ENCODE results near the gene RNLS.

Gene RNLS

GRCh38 chr10:88473989-88474883 is 108.9 kb downstream of the RNLS start:
- DNase-seq = no peak

GRCh38 chr10:88472540-88472939 is 110.6 kb downstream of the RNLS start:
- DNase-seq = no peak

- DNase-seq = no peak
These were observed 111.2 kb downstream of the RNLS start for GRCh38 chr10:88471899-88472298.

GRCh38 chr10:88467835-88468485 is 115.2 kb downstream of the RNLS start:
- no peak for DNase-seq

GRCh38 chr10:88466786-88467185 is 116.3 kb downstream of the RNLS start:
- no peak for DNase-seq

- no peak for DNase-seq
These were observed 117.4 kb downstream of the RNLS start for GRCh38 chr10:88465765-88466164.

GRCh38 chr10:88463811-88464210 is 119.3 kb downstream of the RNLS start:
- no peak for DNase-seq

- DNase-seq = no peak
These were observed 121.7 kb downstream of the RNLS start for GRCh38 chr10:88461426-88461825.

GRCh38 chr10:88459530-88459929 is 123.6 kb downstream of the RNLS start:
- DNase-seq = no peak

- no peak for DNase-seq
These were observed 124.9 kb downstream of the RNLS start for GRCh38 chr10:88458209-88458608.

- DNase-seq = no peak
These were observed 125.5 kb downstream of the RNLS start for GRCh38 chr10:88457660-88458059.

GRCh38 chr10:88456730-88457129 is 126.4 kb downstream of the RNLS start:
- DNase-seq = no peak

GRCh38 chr10:88455831-88456230 is 127.3 kb downstream of the RNLS start:
- no peak for DNase-seq

- DNase-seq = no peak
These were observed 132.9 kb downstream of the RNLS start for GRCh38 chr10:88450201-88450600.

- no peak for DNase-seq
These were observed 140.4 kb downstream of the RNLS start for GRCh38 chr10:88442716-88443115.

GRCh38 chr10:88440541-88440940 is 142.6 kb downstream of the RNLS start:
- no peak for DNase-seq

GRCh38 chr10:88439932-88440331 is 143.2 kb downstream of the RNLS start:
- DNase-seq = no peak

GRCh38 chr10:88437411-88437810 is 145.7 kb downstream of the RNLS start:
- DNase-seq = no peak

GRCh38 chr10:88433565-88434186 is 149.4 kb downstream of the RNLS start:
- no peak for DNase-seq

- DNase-seq = no peak
These were observed 152.0 kb downstream of the RNLS start for GRCh38 chr10:88431103-88431502.

- DNase-seq = no peak
These were observed 154.1 kb downstream of the RNLS start for GRCh38 chr10:88428976-88429375.

- DNase-seq = no peak
These were observed 154.7 kb downstream of the RNLS start for GRCh38 chr10:88428442-88428841.

GRCh38 chr10:88427024-88427423 is 156.1 kb downstream of the RNLS start:
- no peak for DNase-seq

GRCh38 chr10:88424881-88425280 is 158.2 kb downstream of the RNLS start:
- no peak for DNase-seq

Measured in NCI-H2171 treated with DMSO at 0.1 percent for 48 hours (cell line).